HG03039 (cell line): ENCODE measurements around the gene PHGDH.

Source experiments
- ATAC-seq: cut with Tn5 transposase; IDR thresholded peaks from one replicate; pipeline ENCODE4 v1.9.1; 2021; ENCODE audit warnings: mild to moderate bottlenecking, moderate library complexity; ENCODE audit not compliant: unreplicated experiment

The PHGDH gene

DNA sequence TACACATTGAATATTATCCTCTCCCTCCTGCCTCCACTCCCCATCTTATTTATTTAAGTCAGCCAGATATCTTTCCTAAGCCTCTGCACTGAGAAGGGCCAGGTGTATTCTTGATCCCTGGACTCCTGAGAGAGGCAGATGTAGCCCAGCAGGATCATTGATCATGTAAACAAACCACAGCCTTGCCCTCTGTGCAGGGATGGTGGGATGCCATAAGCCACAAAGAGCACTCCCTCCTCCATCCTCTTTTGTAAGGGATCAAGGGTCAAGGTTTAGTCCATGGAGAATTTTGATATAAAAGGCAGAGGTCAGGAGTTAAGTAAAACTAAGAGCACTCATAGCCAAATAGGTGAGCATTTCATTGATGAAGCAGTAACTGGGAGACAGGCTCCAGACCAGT lies 17.3 kb downstream of the PHGDH start:
- ATAC-seq = no peak

DNA sequence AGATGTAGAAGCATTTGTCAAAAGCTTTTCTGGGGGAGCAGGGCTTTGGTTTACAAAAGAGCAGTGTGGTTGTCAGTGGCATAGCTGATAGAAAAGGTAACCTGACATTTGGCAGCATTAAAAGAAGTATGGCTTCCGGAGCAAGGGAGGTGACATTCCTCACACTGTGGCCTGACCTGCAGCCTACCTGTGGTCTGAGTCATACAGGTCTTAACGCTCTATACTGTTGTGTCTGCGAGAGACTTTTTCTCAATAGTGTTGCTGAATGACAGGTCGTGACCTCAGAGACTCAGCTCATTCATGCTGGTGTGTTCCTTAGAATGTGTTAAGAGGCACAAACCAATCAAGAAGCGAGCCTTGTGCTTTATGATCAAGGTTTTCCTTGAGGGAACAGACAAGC lies 19.3 kb downstream of the PHGDH start:
- no peak for ATAC-seq

DNA sequence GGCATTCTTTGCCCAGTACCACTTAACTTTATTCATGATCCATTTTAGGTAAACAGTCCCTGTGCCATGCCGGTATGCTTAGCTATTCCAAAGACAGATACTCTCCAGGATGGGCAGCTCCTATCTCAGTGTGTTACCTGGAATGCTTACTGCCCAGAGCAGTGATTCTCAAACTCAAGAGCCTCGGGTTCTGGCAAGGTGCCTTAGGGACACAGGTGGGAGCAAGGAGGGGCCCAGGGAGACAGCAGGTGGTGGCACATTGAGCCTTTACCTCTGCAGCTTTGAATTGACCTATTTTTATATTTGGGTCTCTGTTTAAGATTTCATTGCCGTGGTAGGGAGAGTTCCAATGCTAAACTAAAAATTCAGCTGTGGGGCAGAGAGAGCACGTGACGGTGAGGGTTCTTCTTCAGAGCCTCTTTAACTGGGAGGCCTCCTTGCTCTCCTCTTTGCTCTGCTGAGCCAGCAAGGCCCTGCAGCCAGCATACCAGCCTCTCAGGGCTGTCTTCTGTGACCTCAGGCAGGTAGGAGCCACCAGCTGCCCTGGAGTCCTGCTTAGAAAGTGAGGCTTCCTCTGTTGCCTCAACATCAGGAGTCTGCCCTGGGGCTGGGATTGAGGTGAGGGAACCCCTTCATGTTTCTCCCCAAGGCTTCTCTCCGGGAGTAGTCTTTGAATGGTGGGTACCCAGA lies 20.2 kb downstream of the PHGDH start:
- no peak for ATAC-seq

DNA sequence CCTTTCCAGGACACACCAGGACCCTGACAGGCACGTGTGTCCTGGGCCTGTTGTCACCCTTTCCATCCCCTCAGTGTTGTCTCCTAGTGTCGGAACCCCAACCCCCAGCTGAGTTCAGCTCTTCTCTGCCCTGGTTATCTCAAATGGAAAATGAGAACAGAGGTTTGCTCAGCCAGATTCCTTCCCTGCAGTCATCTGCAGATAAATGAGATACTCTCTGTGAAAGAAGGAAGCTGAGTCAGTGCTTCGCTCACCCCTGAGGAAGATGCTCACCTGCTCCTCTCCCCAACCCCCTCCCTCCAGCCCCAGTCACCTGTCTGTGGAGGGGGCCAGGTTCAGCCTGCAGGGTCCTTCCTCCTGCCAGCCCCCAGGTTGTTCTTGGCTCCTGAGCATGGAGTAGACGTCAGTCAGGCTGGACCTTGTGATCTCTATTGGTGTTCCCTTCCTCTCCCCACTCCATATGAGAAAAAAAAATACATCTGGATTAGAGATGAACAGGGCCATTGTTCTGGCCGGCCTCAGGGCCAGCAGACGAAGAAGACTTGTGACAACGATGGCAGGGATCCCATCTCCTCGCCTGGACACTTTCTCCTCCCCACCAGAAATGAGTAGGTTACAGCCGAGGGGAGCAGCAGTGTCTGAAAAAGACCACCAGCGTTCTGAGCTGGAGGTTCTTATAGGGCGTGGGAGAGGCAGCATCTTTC lies 20.9 kb downstream of the PHGDH start:
- no peak for ATAC-seq

GRCh38 chr1:119733754-119734153 lies 22.0 kb downstream of the PHGDH start:
- ATAC-seq = no peak

DNA sequence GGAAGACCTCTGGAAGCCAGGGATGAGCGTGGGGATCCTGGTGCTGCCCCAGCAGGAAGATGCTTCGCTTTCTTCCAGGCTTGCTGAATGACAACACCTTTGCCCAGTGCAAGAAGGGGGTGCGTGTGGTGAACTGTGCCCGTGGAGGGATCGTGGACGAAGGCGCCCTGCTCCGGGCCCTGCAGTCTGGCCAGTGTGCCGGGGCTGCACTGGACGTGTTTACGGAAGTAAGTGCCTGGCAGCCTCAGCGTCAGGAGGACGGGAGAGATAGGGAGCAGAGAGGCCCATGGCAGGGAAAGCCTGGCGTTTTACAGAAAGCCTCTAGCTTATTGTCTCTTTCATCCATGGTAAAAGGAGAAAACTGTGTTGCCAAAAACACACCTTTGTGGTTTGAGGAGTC lies 23.5 kb downstream of the PHGDH start:
- no peak for ATAC-seq

DNA sequence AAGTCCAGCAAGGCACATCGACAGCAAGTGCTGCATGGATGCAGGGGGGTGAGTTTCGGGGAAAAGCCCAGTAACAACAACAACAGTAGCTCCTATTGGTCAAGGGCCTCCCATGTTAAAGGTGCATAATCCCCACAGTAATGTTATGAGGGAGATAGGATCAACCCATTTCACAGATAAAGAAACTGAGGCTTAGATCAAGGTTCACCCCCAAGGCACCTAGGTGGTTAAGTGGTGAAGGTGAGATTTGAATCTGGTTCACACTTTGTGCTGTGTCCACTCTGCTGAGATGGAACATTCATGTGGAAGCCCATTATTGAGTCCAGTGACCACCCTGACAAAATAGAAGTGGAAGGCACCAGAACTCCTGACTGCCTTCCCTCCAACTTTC lies 24.9 kb downstream of the PHGDH start:
- no peak for ATAC-seq

GRCh38 chr1:119737040-119737682 lies 25.4 kb downstream of the PHGDH start:
- no peak for ATAC-seq

- ATAC-seq = no peak
These were observed 26.5 kb downstream of the PHGDH start for GRCh38 chr1:119738100-119738720.

- no peak for ATAC-seq
These were observed 27.4 kb downstream of the PHGDH start for GRCh38 chr1:119739150-119739549.

DNA sequence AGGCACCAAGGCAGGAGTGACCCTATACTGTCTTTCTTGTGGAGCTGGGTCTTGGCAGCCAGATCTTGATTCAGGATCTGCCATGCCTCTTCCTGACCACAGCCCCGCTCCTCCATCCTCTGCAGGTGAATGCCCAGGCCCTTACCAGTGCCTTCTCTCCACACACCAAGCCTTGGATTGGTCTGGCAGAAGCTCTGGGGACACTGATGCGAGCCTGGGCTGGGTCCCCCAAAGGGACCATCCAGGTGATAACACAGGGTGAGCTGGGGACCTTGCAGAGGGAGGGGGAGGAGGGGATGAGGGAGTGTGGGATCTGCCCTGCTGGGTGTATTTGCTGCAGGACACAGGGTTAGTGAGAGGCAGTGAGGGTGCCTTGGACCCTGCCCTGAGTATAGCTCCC lies 28.5 kb downstream of the PHGDH start:
- ATAC-seq = no peak

- ATAC-seq = no peak
These were observed 29.4 kb downstream of the PHGDH start for GRCh38 chr1:119740896-119741780.

- ATAC-seq = no peak
These were observed 30.5 kb downstream of the PHGDH start for GRCh38 chr1:119742202-119742601.

GRCh38 chr1:119742677-119743076 lies 30.9 kb downstream of the PHGDH start:
- no peak for ATAC-seq

DNA sequence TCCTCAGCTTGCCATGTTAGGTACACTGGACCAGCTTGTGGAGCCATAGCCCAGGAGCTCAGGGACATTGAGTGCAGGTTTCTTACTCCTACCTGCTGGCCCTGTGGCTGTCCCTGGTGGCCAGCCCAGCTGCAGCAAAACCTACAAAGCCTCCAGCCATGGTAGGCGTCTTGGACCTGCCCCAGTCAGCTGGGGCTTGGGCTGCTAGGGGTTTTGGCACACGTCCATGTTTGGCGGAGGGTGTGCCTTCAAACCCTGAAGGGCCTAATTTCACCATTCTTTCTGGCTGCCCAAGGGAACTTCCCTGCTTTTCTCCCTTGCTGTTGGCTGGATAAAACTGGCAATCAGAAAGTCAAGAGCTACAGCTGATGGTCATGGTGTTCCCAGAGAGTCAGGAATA lies 31.6 kb downstream of the PHGDH start:
- ATAC-seq = no peak

GRCh38 chr1:119743776-119744597 lies 32.3 kb downstream of the PHGDH start:
- ATAC-seq = peak; percentile 50

DNA sequence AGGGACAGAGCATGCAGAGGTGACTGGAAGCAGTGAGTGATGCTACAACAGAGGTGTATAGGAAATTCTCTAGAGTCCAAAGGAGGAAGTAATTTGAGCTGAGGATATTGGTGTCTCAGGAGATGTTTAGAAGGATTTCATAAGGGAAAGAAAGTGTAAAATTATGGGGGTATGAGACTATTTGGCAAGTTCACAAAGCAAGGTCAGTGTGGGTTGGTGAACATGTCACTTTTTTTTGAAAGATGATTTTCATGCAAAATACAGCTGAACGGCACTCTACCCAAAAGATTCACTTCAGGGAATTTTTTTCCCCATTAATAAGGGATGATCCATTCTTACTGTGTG lies 32.8 kb downstream of the PHGDH start:
- no peak for ATAC-seq

- no peak for ATAC-seq
These were observed 33.3 kb downstream of the PHGDH start for GRCh38 chr1:119745034-119745433.

DNA sequence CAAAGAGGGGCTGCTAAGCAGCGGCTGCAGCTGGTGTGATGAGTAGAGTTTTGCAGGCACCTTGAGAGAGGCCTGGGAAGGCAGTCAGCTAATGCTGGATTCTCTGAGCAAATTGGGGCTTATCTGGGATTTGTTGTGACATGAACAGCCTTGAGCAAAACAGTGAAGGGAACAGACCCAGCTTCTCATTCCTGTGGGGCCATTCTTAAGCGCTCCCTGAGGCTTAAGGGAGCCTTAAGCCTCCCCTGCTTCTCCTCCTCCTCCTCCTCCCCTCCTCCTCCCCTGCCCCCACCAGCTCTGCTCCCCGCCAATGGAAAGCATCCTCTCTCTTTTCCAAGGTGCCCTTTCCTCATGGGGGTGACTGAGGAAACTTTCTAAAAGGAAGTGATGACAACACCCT lies 35.7 kb downstream of the PHGDH start:
- no peak for ATAC-seq

- no peak for ATAC-seq
These were observed 36.3 kb downstream of the PHGDH start for GRCh38 chr1:119748040-119748439.
